K562 (cell line): Measurements from ENCODE around the gene GPR83. TPM values are rescaled to one million over a fixed set of nuclear protein-coding genes. Genes with fewer than 3 reads are reported as not detected.

Source experiments
- CTCFL ChIP-seq: IDR thresholded peaks from 2 replicates; pipeline ENCODE4 v1.6.1; 2011; ENCODE audit warnings: borderline replicate concordance, low read depth, mild to moderate bottlenecking, moderate library complexity, low read length; ENCODE audit not compliant: insufficient read depth, poor library complexity, severe bottlenecking
- EWSR1 ChIP-seq: fragments of 450-650 bp; IDR thresholded peaks from 2 replicates; pipeline ENCODE4 v1.6.1; 2018; ENCODE audit warnings: borderline replicate concordance, mild to moderate bottlenecking, low read depth, moderate library complexity; ENCODE audit not compliant: partially characterized antibody
- GATAD2B ChIP-seq: fragments of 450-650 bp; IDR thresholded peaks from 2 replicates; pipeline ENCODE4 v1.6.1; 2017; ENCODE audit warnings: mild to moderate bottlenecking, borderline replicate concordance
- MAFK ChIP-seq: IDR thresholded peaks from 2 replicates; pipeline ENCODE4 v1.6.1; 2011; ENCODE audit warnings: low read length, improper control_type of control experiment
- PHB ChIP-seq: fragments of 250-450 bp; sonication (Bioruptor Pico); IDR thresholded peaks from 2 replicates; pipeline ENCODE4 v1.5.0; 2021
- TAF7 ChIP-seq: fragments of 450-650 bp; IDR thresholded peaks from 2 replicates; pipeline ENCODE4 v1.6.1; 2016; ENCODE audit warnings: missing genetic modification characterization, missing compliant biosample characterization
- ZBTB40 ChIP-seq, 2 experiments: fragments of 450-650 bp in 1 of 2; sonication (generic) in 1 of 2; formaldehyde crosslinking in 1 of 2; IDR thresholded peaks; 2 replicates each; pipeline versions ENCODE4 v1.7.1 to v1.9.0; 2016 to 2022; ENCODE audit warnings: inconsistent platforms in 1 of 2, mild to moderate bottlenecking in 1 of 2, missing genetic modification reagents in 1 of 2
- ZNF583 ChIP-seq: fragments of 250-450 bp; sonication (Bioruptor Pico); IDR thresholded peaks from 2 replicates; pipeline ENCODE4 v1.4.0; 2020
- polyA plus RNA-seq, 8 experiments: library from polyadenylated mRNA; depleted of rRNA in 4 of 8; stranded (reverse) in 5 of 8; unstranded in 3 of 8; fragments of >200 nt; fragmentation: Nextera tagmentation in 2 of 8; fragmentation: Illumina TruSeq in 1 of 8; extraction: Ambion mirVana in 2 of 8; extraction: Trizol in 1 of 8; gene quantifications; 2 replicates each; pipeline versions ENCODE4 v1.2.1 to v1.2.3, GENCODE V29; 2011 to 2014; ENCODE audit warnings: inconsistent platforms in 1 of 8, missing spikeins in 1 of 8
- total RNA-seq, 7 experiments: library from RNA; depleted of rRNA in 6 of 7; stranded (reverse); fragments of >200 nt in 6 of 7; fragmentation: Illumina TruSeq in 2 of 7; extraction: Trizol in 2 of 7; gene quantifications; 2 replicates each; pipeline versions ENCODE4 v1.2.1 to v1.2.3, GENCODE V29; 2011 to 2021; ENCODE audit warnings: low replicate concordance in 1 of 7

The GPR83 gene
- total and polyA plus RNA-seq, 9 of the 15 experiments (the other 6 are each of a cell fraction or from before 2014, with no cell fraction given): 0.03 to 0.13 (median 0.08) TPM; not detected in 2

DNA sequence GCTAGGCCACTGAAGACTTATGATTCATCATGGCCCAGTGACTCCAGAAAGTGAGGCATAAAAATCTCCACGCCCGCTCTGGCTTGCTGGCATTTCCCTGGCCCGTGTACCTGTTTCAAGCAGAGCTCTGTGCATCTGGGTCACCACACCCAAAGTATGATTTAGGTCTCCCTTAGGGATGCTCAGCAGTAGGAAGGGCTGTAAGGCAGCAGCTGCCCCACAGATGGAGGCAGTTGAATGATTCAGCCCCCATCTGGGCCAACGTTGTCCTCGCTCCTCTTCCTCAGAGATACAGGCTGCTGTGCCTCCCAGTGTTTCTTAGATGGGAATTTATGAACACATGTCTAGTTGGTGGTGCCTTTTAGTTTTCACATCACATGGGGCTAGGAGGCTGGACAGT is 21.6 kb downstream of the GPR83 start (continued):
- TF ChIP-seq ZBTB40 (IDR thresholded peaks at IDR 0.05) (no peak), ZBTB40 (CRISPR knock-in tag; IDR thresholded peaks at IDR 0.05) (no peak), TAF7 (tag) (no peak), GATAD2B (no peak), ZNF583 (CRISPR knock-in tag) (no peak), PHB (CRISPR knock-in tag) (no peak), CTCFL (no peak), EWSR1 (no peak), MAFK (no peak)
